Loucy (cell line): ENCODE results near the gene RSRP1.
"Not testable (repeated sequence)": the region's sequence is repeated elsewhere in the genome, so short reads cannot be mapped to it uniquely, and the experiment has no call there.

Source experiments
- CTCF ChIP-seq: fragments of 200-600 bp; sonication (generic); conservative IDR thresholded peaks from 2 replicates; pipeline ENCODE4 v1.5.1; 2014; ENCODE audit warnings: mild to moderate bottlenecking, antibody characterized with exemption, low read length
- EZH2phosphoT487 ChIP-seq: fragments of 200-600 bp; IDR thresholded peaks from 2 replicates; pipeline ENCODE4 v1.6.1; 2018; ENCODE audit warnings: antibody characterized with exemption, mild to moderate bottlenecking, moderate library complexity, borderline replicate concordance

- not testable (repeated sequence) for TF ChIP-seq CTCF, EZH2phosphoT487
Observed at GRCh38 chr1:25260336-25260735, 13.1 kb upstream of the RSRP1 start.
